GM12878 (cell line): ENCODE data around the gene DOHH. TPM values are rescaled to one million over a fixed set of nuclear protein-coding genes. Genes with fewer than 3 reads are reported as not detected.

Source experiments
- ATAC-seq: fragments of 200-7000 bp; cut with Tn5 transposase; 3 replicates; pipeline ENCODE4 v1.9.1; 2020; ENCODE audit warnings: mild to moderate bottlenecking, moderate library complexity
- BruUV-seq: library from RNA; stranded (reverse); fragments of 400-500 nt; replicated peaks from 2 replicates; lab custom pipeline; 2021; lab: Mats Ljungman, UMichigan
- CTCF ChIA-PET: fragments of 300-600 bp; sonication (Branson Sonifier 250); formaldehyde crosslinking; extraction: SDS; loops from one replicate; lab custom pipeline; 2021; ENCODE audit warnings: inconsistent platforms; lab: Yijun Ruan, JAX
- POLR2A ChIA-PET: fragments of 350-600 bp; formaldehyde crosslinking; extraction: SDS; loops from one replicate; lab custom pipeline; 2021; ENCODE audit warnings: inconsistent platforms; lab: Charles Lee
- RAD21 ChIA-PET: fragments of 300-600 bp; sonication (Branson Sonifier 250); formaldehyde crosslinking; loops from one replicate; lab custom pipeline; 2023; ENCODE audit warnings: antibody characterized with exemption; ENCODE audit not compliant: unreplicated experiment; lab: Charles Lee
- SMC1A ChIA-PET: fragments of 300-600 bp; sonication (Branson Sonifier 250); formaldehyde crosslinking; loops from one replicate; lab custom pipeline; 2023; ENCODE audit not compliant: unreplicated experiment, uncharacterized antibody; lab: Charles Lee
- DNase-seq: peaks from one replicate; pipeline ENCODE4 v3.0.0-alpha.2; 2011; ENCODE audit warnings: low read depth, low spot score
- FAIRE-seq: peaks from 3 replicates; lab custom pipeline; 2011; peaks lifted over from hg19 to GRCh38; lab: Jason Lieb, UNC
- H2AFZ ChIP-seq: 2 replicates; pipeline ENCODE4 v1.6.0; 2011; ENCODE audit warnings: low read depth, low read length, control low read depth; ENCODE audit not compliant: control insufficient read depth
- H3K27ac ChIP-seq: 2 replicates; pipeline ENCODE4 v1.5.1; 2011; ENCODE audit warnings: control low read depth; ENCODE audit not compliant: control insufficient read depth, insufficient read depth
- H3K27me3 ChIP-seq, 2 experiments: replicated peaks in 1 of 2; 2 replicates each; pipeline versions ENCODE4 v1.6.0 to v1.6.1; 2011; ENCODE audit warnings: low read length in 1 of 2; ENCODE audit not compliant: control insufficient read depth in 2 of 2, insufficient read depth in 2 of 2
- H3K36me3 ChIP-seq, 2 experiments: 2 replicates each; pipeline ENCODE4 v1.5.1; 2011; ENCODE audit warnings: low read length in 1 of 2; ENCODE audit not compliant: control insufficient read depth in 2 of 2, insufficient read depth in 2 of 2
- H3K4me1 ChIP-seq: 2 replicates; pipeline ENCODE4 v1.6.1; 2011; ENCODE audit warnings: mild to moderate bottlenecking, low read length, moderate library complexity, mixed read lengths; ENCODE audit not compliant: control insufficient read depth, insufficient read depth
- H3K4me2 ChIP-seq: 2 replicates; pipeline ENCODE4 v1.6.0; 2011; ENCODE audit warnings: control low read depth; ENCODE audit not compliant: control insufficient read depth, insufficient read depth
- H3K4me3 ChIP-seq: fragments of 200-600 bp; sonication (generic); 2 replicates; pipeline ENCODE4 v1.5.1; 2016
- H3K79me2 ChIP-seq: 2 replicates; pipeline ENCODE4 v1.6.0; 2011; ENCODE audit warnings: low read length; ENCODE audit not compliant: control insufficient read depth, insufficient read depth
- H3K9ac ChIP-seq: 2 replicates; pipeline ENCODE4 v1.8.0; 2011; ENCODE audit warnings: low read length, control low read depth, mixed read lengths; ENCODE audit not compliant: control insufficient read depth, insufficient read depth
- H3K9me3 ChIP-seq: replicated peaks from 3 replicates; pipeline ENCODE4 v1.5.1; 2011; ENCODE audit warnings: mild to moderate bottlenecking, low read length; ENCODE audit not compliant: control insufficient read depth, insufficient read depth
- H4K20me1 ChIP-seq: 2 replicates; pipeline ENCODE4 v1.6.0; 2011; ENCODE audit not compliant: control insufficient read depth, insufficient read depth
- ATF7 ChIP-seq: fragments of 450-650 bp; IDR thresholded peaks from 2 replicates; pipeline ENCODE4 v1.6.1; 2016; ENCODE audit warnings: low read depth, mild to moderate bottlenecking
- FOXM1 ChIP-seq: IDR thresholded peaks from 2 replicates; pipeline ENCODE4 v1.6.1; 2012; ENCODE audit warnings: low read depth, mild to moderate bottlenecking, inconsistent platforms, low read length, moderate library complexity
- TAF1 ChIP-seq: IDR thresholded peaks from 2 replicates; pipeline ENCODE4 v1.6.1; 2011; ENCODE audit warnings: mild to moderate bottlenecking, low read depth, low read length, borderline replicate concordance
- TARDBP ChIP-seq: IDR thresholded peaks from 2 replicates; pipeline ENCODE4 v1.6.1; 2016; ENCODE audit warnings: borderline replicate concordance
- WGBS: methylation state at CpG from one replicate; pipeline ENCODE4 v1.1.6; 2016; ENCODE audit warnings: low lambda C conversion rate; ENCODE audit not compliant: insufficient replicate concordance, insufficient coverage; ENCODE audit errors: missing lambda C conversion rate; 5-methylcytosine and 5-hydroxymethylcytosine counted together
- in situ Hi-C: fragments of 300-500 bp; cut with MboI; formaldehyde crosslinking; loops from 9 replicates; pipeline ENCODE4 v1.14.3; 2018; ENCODE audit warnings: mixed read lengths
- intact Hi-C: fragments of 100-400 bp; cut with micrococcal nuclease; formaldehyde crosslinking; loops from one replicate; pipeline ENCODE4 v1.14.2; 2022; ENCODE audit not compliant: unreplicated experiment
- polyA plus RNA-seq, 11 experiments: library from polyadenylated mRNA; depleted of rRNA in 4 of 11; unstranded in 6 of 11; stranded (reverse) in 5 of 11; fragments of >200 nt; fragmentation: Nextera tagmentation in 4 of 11; fragmentation: Illumina TruSeq in 1 of 11; extraction: Ambion mirVana in 4 of 11; extraction: Trizol in 1 of 11; gene quantifications; 1 replicate in 1 of 11; 2 replicates in 10 of 11; pipeline versions ENCODE4 v1.2.1 to v1.2.3, GENCODE V29; 2011 to 2016; ENCODE audit warnings: inconsistent platforms in 2 of 11, missing spikeins in 2 of 11, low read depth in 1 of 11
- total RNA-seq, 4 experiments: library from RNA; depleted of rRNA in 3 of 4; stranded (reverse); fragments of >200 nt in 3 of 4; fragmentation: Illumina TruSeq in 1 of 4; extraction: Trizol in 1 of 4; gene quantifications; 2 replicates each; pipeline versions ENCODE4 v1.2.1 to v1.2.3, GENCODE V29; 2013 to 2021

The DOHH gene
- total and polyA plus RNA-seq, 10 of the 15 experiments (the other 5 are each of a cell fraction or from before 2014, with no cell fraction given) = 0.11 to 28.6 (median 11.7) TPM

- TF ChIP-seq FOXM1 (no peak), TAF1 (no peak), TARDBP (no peak), ATF7 (no peak)
- Histone ChIP-seq H3K4me2 (no peak overlapping the region), H3K9ac (no peak overlapping the region), H3K4me3 (no peak overlapping the region), H2AFZ (no peak overlapping the region), H3K79me2 (no peaks in the 10 kb centered on the region), H4K20me1 (peaks cover 2% of the 10 kb centered on the region; the same call in 1 of the 2 replicates), H3K4me1 (no peaks in the 10 kb centered on the region), H3K27ac (no peak overlapping the region), H3K9me3 (no peaks in the 10 kb centered on the region), H3K27me3 (no peaks in the 10 kb centered on the region), H3K36me3 (no peaks in the 10 kb centered on the region; a peak in 2 of 4 replicates)
- DNase-seq = no peak
- in situ Hi-C loops = loop anchor here (5.0 kb wide), 1 partner anchor 143 kb away; no protein-coding TSS in a partner anchor
- RAD21 ChIA-PET = interaction anchor here (0.8 to 1.6 kb wide), 5 partner anchors 15 to 311 kb away, joined by 3 to 6 read pairs (median 4); no protein-coding TSS in a partner anchor
- no peak for ATAC-seq
- intact Hi-C loops = no loop called here
- no peak for FAIRE-seq
- SMC1A ChIA-PET = interaction anchor here (0.5 to 0.9 kb wide), 2 partner anchors 31 to 127 kb away, joined by 3 read pairs; no protein-coding TSS in a partner anchor
- POLR2A ChIA-PET = no interaction called here
- CTCF ChIA-PET = interaction anchor here (1.2 to 2.6 kb wide), 6 partner anchors 16 to 166 kb away, joined by 4 to 15 read pairs (median 5); no protein-coding TSS in a partner anchor
- no TSS peak for BruUV-seq
- 38% methylated on average over 10 of the region's 11 CpGs for WGBS
These were observed 29.9 kb downstream of the DOHH start for GRCh38 chr19:3470500-3471128.
